Measurements from ENCODE around the gene USP12. TPM values are rescaled to one million over a fixed set of nuclear protein-coding genes. Genes with fewer than 3 reads are reported as not detected.

Gene USP12
- total RNA-seq, 4 donors from 2014 or later: 3.9 to 31.7 (median 13.6) TPM

- no peak for DNase-seq
- H3K27me3 ChIP-seq: no peaks in the 10 kb centered on the region
- no peaks in the 10 kb centered on the region for H3K9me3 ChIP-seq
- H3K4me3 ChIP-seq: no peak overlapping the region
- peaks cover 0 to 60% (median 0%) of the 10 kb centered on the region in 3 donors for H3K36me3 ChIP-seq
- peaks cover 0 to 7% (median 0%) of the 10 kb centered on the region in 3 donors for H3K4me1 ChIP-seq
- no peak overlapping the region for H3K27ac ChIP-seq
- intact Hi-C loops (cut with DNase I): no loop called here
- WGBS, 2 donors: 70 to 77% methylated on average over 6 of the region's 6 CpGs
- TF ChIP-seq CTCF (IDR thresholded peaks at IDR 0.05) (no peak), POLR2A (IDR thresholded peaks at IDR 0.05) (no peak)
These were observed 84.9 kb downstream of the USP12 start for GRCh38 chr13:27086599-27087265.

- H3K9me3 ChIP-seq: no peaks in the 10 kb centered on the region
- peaks cover 0 to 56% (median 0%) of the 10 kb centered on the region in 3 donors for H3K36me3 ChIP-seq
- H3K27ac ChIP-seq: no peak overlapping the region
- peaks cover 0 to 11% (median 0%) of the 10 kb centered on the region in 3 donors for H3K4me1 ChIP-seq
- intact Hi-C loops (cut with DNase I): no loop called here
- H3K27me3 ChIP-seq: no peaks in the 10 kb centered on the region
- H3K4me3 ChIP-seq: no peak overlapping the region
- DNase-seq: no peak
- 78 to 83% methylated on average over 4 of the region's 4 CpGs for WGBS, 2 donors
- TF ChIP-seq CTCF (IDR thresholded peaks at IDR 0.05) (no peak), POLR2A (IDR thresholded peaks at IDR 0.05) (no peak)
These were observed 88.4 kb downstream of the USP12 start for GRCh38 chr13:27083183-27083582.

- DNase-seq: no peak
- H3K36me3 ChIP-seq: peaks cover 0 to 46% (median 0%) of the 10 kb centered on the region in 3 donors
- H3K9me3 ChIP-seq: no peaks in the 10 kb centered on the region
- H3K4me1 ChIP-seq: peaks cover 0 to 17% (median 0%) of the 10 kb centered on the region in 3 donors
- H3K27ac ChIP-seq: no peak overlapping the region
- TF ChIP-seq POLR2A (IDR thresholded peaks at IDR 0.05): no peak
- no peak for TF ChIP-seq CTCF (IDR thresholded peaks at IDR 0.05)
- H3K27me3 ChIP-seq: no peaks in the 10 kb centered on the region
- no peak overlapping the region for H3K4me3 ChIP-seq
- WGBS, 2 donors: 89 to 96% methylated on average over 4 of the region's 4 CpGs
- intact Hi-C loops (cut with DNase I): no loop called here
These were observed 89.5 kb downstream of the USP12 start for GRCh38 chr13:27081893-27082679.

GRCh38 chr13:27080018-27080948 is 91.3 kb downstream of the USP12 start:
- H3K27me3 ChIP-seq: no peaks in the 10 kb centered on the region
- peak overlapping the region in 2 of 4 donors; percentile 34 to 39 for H3K27ac ChIP-seq
- peaks cover 0 to 42% (median 0%) of the 10 kb centered on the region in 3 donors for H3K36me3 ChIP-seq
- no peak overlapping the region for H3K4me3 ChIP-seq
- no peaks in the 10 kb centered on the region for H3K9me3 ChIP-seq
- intact Hi-C loops (cut with DNase I): no loop called here
- 96% methylated on average over 6 of the region's 6 CpGs for WGBS, 2 donors
- H3K4me1 ChIP-seq: peaks cover 0 to 26% (median 0%) of the 10 kb centered on the region in 3 donors
- DNase-seq: no peak
- TF ChIP-seq CTCF (IDR thresholded peaks at IDR 0.05): no peak
- TF ChIP-seq POLR2A (IDR thresholded peaks at IDR 0.05): no peak

Measured in esophagus squamous epithelium (tissue), 5 donors.